ENCODE data around the gene ANKRA2. TPM values are rescaled to one million over a fixed set of nuclear protein-coding genes. Genes with fewer than 3 reads are reported as not detected.

ANKRA2 gene
- total and polyA plus RNA-seq, 7 donors: 5.0 to 12.2 (median 8.8) TPM

- DNase-seq: no peak
- H3K9me3 ChIP-seq: no peaks in the 10 kb centered on the region
- no peak for ATAC-seq
- intact Hi-C loops (cut with DNase I): no loop called here
- TF ChIP-seq, protein P1, sequence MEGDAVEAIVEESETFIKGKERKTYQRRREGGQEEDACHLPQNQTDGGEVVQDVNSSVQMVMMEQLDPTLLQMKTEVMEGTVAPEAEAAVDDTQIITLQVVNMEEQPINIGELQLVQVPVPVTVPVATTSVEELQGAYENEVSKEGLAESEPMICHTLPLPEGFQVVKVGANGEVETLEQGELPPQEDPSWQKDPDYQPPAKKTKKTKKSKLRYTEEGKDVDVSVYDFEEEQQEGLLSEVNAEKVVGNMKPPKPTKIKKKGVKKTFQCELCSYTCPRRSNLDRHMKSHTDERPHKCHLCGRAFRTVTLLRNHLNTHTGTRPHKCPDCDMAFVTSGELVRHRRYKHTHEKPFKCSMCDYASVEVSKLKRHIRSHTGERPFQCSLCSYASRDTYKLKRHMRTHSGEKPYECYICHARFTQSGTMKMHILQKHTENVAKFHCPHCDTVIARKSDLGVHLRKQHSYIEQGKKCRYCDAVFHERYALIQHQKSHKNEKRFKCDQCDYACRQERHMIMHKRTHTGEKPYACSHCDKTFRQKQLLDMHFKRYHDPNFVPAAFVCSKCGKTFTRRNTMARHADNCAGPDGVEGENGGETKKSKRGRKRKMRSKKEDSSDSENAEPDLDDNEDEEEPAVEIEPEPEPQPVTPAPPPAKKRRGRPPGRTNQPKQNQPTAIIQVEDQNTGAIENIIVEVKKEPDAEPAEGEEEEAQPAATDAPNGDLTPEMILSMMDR (IDR thresholded peaks at IDR 0.05): peak; percentile 34
- no peak overlapping the region for H3K27ac ChIP-seq
- H3K4me1 ChIP-seq: no peaks in the 10 kb centered on the region
- H3K4me3 ChIP-seq: no peak overlapping the region
- H3K36me3 ChIP-seq (ENCODE audit: insufficient read depth in 1 of 2, low read depth in 1 of 2): no peaks in the 10 kb centered on the region
- H3K27me3 ChIP-seq (ENCODE audit: insufficient read depth in 3 of 3, low read length in 2 of 3): no peaks in the 10 kb centered on the region
These were observed 31.4 kb upstream of the ANKRA2 start for GRCh38 chr5:73596705-73597328.

DNA sequence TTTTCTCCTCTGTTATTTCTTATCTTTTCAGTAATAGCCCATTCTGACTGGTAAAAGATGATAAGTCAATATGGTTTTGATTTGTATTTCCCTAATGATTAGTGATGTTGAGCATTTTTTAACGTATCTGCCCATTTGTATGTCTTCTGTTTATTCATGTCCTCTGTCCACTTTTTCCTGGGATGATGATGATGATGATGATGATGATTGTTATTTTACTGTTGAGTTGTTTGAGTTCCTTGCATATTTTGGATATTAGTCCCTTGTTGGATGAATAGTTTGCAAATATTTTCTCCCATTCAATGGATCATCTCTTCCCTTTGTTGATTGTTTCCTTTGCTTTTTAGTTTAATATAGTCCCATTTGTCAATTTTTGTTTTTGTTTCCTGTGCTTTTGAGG, 27.1 kb upstream of the ANKRA2 start:
- H3K27me3 ChIP-seq (ENCODE audit: insufficient read depth in 3 of 3, low read length in 2 of 3): no peaks in the 10 kb centered on the region
- 63 to 71% (median 70%) methylated on average over 1 of the region's 1 CpG for WGBS, 3 donors
- no peaks in the 10 kb centered on the region for H3K4me1 ChIP-seq
- H3K27ac ChIP-seq: no peak overlapping the region
- ATAC-seq (no peak), DNase-seq (no peak)
- H3K9me3 ChIP-seq: no peaks in the 10 kb centered on the region
- H3K4me3 ChIP-seq: no peak overlapping the region
- TF ChIP-seq, protein P1 (IDR thresholded peaks at IDR 0.05): no peak
- no peaks in the 10 kb centered on the region for H3K36me3 ChIP-seq (ENCODE audit: insufficient read depth in 1 of 2, low read depth in 1 of 2)
- intact Hi-C loops (cut with DNase I): loop anchor here in 1 of 2 donors (5.0 kb wide), 1 partner anchor 100 kb away; no protein-coding TSS in a partner anchor

DNA sequence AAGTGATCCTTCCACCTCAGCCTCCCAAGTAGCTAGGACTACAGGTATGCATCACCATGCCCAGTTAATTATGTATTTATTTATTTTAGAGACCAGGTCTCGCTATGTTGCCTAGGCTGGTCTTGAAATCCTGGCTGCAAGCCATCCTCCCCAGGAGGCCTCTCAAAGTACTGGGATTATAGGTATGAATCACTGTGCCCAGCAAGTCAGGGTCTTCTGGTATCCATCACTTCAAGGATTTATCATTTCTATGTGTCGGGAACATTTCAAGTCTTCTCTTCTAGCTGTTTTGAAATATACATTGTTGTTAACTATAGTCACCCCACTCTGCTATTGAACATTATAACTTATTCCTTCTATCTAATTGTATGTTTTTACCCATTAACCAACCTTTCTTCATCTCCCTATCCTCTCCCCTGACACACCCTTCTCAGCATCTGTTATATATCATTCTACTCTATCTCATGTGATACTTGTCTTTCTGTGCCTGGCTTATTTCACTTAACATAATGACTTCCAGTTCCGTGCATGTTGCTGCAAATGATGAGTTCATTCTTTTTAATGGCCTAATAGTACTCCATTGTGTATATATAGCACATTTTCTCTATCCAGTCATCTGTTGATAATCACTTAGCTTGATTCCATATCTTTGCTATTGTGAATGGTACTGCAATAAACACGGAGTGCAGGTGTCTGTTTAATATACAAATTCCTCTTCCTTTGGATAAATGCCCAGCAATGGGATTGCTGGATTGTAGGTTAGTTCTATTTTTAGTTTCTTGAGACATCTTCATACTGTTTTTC, 26.5 kb upstream of the ANKRA2 start:
- no peaks in the 10 kb centered on the region for H3K9me3 ChIP-seq
- H3K27me3 ChIP-seq (ENCODE audit: insufficient read depth in 3 of 3, low read length in 2 of 3): no peaks in the 10 kb centered on the region
- TF ChIP-seq, protein P1 (IDR thresholded peaks at IDR 0.05): no peak
- WGBS, 3 donors: 51 to 58% (median 56%) methylated on average over 4 of the region's 4 CpGs
- no peak overlapping the region for H3K27ac ChIP-seq
- intact Hi-C loops (cut with DNase I): loop anchor here (1.0 to 5.0 kb wide), 3 partner anchors 100 to 201 kb away; no protein-coding TSS in a partner anchor
- DNase-seq (no peak), ATAC-seq (peak in 2 of 4 donors; percentile 27 to 30)
- no peak overlapping the region for H3K4me3 ChIP-seq
- H3K36me3 ChIP-seq (ENCODE audit: insufficient read depth in 1 of 2, low read depth in 1 of 2): no peaks in the 10 kb centered on the region
- no peaks in the 10 kb centered on the region for H3K4me1 ChIP-seq

- intact Hi-C loops (cut with DNase I): loop anchor here (1.0 to 5.0 kb wide), 3 partner anchors 101 to 202 kb away; no protein-coding TSS in a partner anchor
- 46 to 59% (median 57%) methylated on average over 4 of the region's 4 CpGs for WGBS, 3 donors
These were observed 25.8 kb upstream of the ANKRA2 start for GRCh38 chr5:73591102-73591695.

More at GRCh38 chr5:73591102-73591695, 25.8 kb upstream of the ANKRA2 start:
- H3K27ac ChIP-seq: no peak overlapping the region
- no peaks in the 10 kb centered on the region for H3K36me3 ChIP-seq (ENCODE audit: insufficient read depth in 1 of 2, low read depth in 1 of 2)
- ATAC-seq (peak; percentile 76 to 90 (median 78)), DNase-seq (no peak)
- H3K9me3 ChIP-seq: no peaks in the 10 kb centered on the region
- H3K27me3 ChIP-seq (ENCODE audit: insufficient read depth in 3 of 3, low read length in 2 of 3): no peaks in the 10 kb centered on the region
- TF ChIP-seq, protein P1 (IDR thresholded peaks at IDR 0.05): peak; percentile 91
- no peak overlapping the region for H3K4me3 ChIP-seq
- no peaks in the 10 kb centered on the region for H3K4me1 ChIP-seq
